ENCODE data around the gene PLEKHH2. TPM values are rescaled to one million over a fixed set of nuclear protein-coding genes. Genes with fewer than 3 reads are reported as not detected.
A peak's percentile ranks its signal among the peaks of the same experiment; 100 is the strongest.

PLEKHH2 gene
- total and polyA plus RNA-seq, 12 donors = 1.9 to 18.3 (median 5.9) TPM

DNA sequence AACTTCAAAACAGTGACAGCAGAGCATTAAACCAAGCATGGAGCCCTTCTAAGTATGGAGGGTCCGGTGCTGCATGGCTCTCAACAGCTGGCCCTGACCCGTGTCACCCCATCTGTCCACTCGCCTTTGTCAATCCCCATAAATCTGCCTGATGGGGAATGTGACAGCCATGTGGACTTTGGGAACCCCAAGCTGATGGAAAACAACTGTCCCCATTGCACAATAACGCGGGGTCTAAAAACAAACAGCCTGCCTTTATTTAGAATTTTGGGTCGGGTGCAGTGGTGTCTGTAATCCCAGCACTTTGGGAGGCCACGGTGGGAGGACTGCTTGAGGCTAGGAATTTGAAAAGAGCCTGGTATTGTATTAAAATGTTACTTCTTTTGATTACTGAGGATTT lies 24.1 kb upstream of the PLEKHH2 start:
- Histone ChIP-seq H3K4me1 (replicated peaks in 1 of 2) (no peaks in the 10 kb centered on the region), H3K27me3 (peaks cover 2% of the 10 kb centered on the region), H3K4me3 (no peak overlapping the region), H3K36me3 (replicated peaks in 1 of 2) (no peaks in the 10 kb centered on the region), H3K27ac (no peak overlapping the region), H3K9me3 (replicated peaks in 1 of 3) (no peaks in the 10 kb centered on the region)
- TF ChIP-seq, protein P1, sequence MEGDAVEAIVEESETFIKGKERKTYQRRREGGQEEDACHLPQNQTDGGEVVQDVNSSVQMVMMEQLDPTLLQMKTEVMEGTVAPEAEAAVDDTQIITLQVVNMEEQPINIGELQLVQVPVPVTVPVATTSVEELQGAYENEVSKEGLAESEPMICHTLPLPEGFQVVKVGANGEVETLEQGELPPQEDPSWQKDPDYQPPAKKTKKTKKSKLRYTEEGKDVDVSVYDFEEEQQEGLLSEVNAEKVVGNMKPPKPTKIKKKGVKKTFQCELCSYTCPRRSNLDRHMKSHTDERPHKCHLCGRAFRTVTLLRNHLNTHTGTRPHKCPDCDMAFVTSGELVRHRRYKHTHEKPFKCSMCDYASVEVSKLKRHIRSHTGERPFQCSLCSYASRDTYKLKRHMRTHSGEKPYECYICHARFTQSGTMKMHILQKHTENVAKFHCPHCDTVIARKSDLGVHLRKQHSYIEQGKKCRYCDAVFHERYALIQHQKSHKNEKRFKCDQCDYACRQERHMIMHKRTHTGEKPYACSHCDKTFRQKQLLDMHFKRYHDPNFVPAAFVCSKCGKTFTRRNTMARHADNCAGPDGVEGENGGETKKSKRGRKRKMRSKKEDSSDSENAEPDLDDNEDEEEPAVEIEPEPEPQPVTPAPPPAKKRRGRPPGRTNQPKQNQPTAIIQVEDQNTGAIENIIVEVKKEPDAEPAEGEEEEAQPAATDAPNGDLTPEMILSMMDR (IDR thresholded peaks at IDR 0.05) = no peak
- no peak for TF ChIP-seq POLR2A (IDR thresholded peaks at IDR 0.05)
- peak in 1 of 7 donors; percentile 64 for DNase-seq
- 58 to 66% (median 62%) methylated on average over 5 to 7 of the region's 7 CpGs for WGBS, 4 donors
- intact Hi-C loops (cut with DNase I) = no loop called here

- intact Hi-C loops (cut with DNase I) = no loop called here
- no peak overlapping the region for H3K27ac ChIP-seq
- H3K27me3 ChIP-seq = peaks cover 3% of the 10 kb centered on the region
- H3K9me3 ChIP-seq (replicated peaks in 1 of 3) = no peaks in the 10 kb centered on the region
- WGBS, 4 donors = 75 to 80% (median 77%) methylated on average over 5 of the region's 5 CpGs
- no peak for DNase-seq
- TF ChIP-seq POLR2A (IDR thresholded peaks at IDR 0.05) = no peak
- TF ChIP-seq, protein P1 (IDR thresholded peaks at IDR 0.05) = no peak
- H3K36me3 ChIP-seq (replicated peaks in 1 of 2) = no peaks in the 10 kb centered on the region
- no peak overlapping the region for H3K4me3 ChIP-seq
- no peaks in the 10 kb centered on the region for H3K4me1 ChIP-seq (replicated peaks in 1 of 2)
Observed at GRCh38 chr2:43616967-43617680, 19.9 kb upstream of the PLEKHH2 start.

GRCh38 chr2:43619511-43619910 lies 17.5 kb upstream of the PLEKHH2 start:
- WGBS, 4 donors = 90 to 95% (median 92%) methylated on average over 10 of the region's 10 CpGs
- no peak overlapping the region for H3K27ac ChIP-seq
- no peak for DNase-seq
- TF ChIP-seq, protein P1 (IDR thresholded peaks at IDR 0.05) = no peak
- TF ChIP-seq POLR2A (IDR thresholded peaks at IDR 0.05) = no peak
- no peaks in the 10 kb centered on the region for H3K9me3 ChIP-seq (replicated peaks in 1 of 3)
- no peak overlapping the region for H3K4me3 ChIP-seq
- peaks cover 3% of the 10 kb centered on the region for H3K27me3 ChIP-seq
- H3K36me3 ChIP-seq (replicated peaks in 1 of 2) = no peaks in the 10 kb centered on the region
- H3K4me1 ChIP-seq (replicated peaks in 1 of 2) = no peaks in the 10 kb centered on the region
- intact Hi-C loops (cut with DNase I) = no loop called here

GRCh38 chr2:43622931-43623451 lies 14.1 kb upstream of the PLEKHH2 start:
- peak in 1 of 7 donors; percentile 26 for DNase-seq
- Histone ChIP-seq H3K27me3 (peaks cover under 1% of the 10 kb centered on the region), H3K27ac (no peak overlapping the region), H3K4me1 (replicated peaks in 1 of 2) (no peaks in the 10 kb centered on the region), H3K36me3 (replicated peaks in 1 of 2) (no peaks in the 10 kb centered on the region), H3K4me3 (no peak overlapping the region), H3K9me3 (replicated peaks in 1 of 3) (no peaks in the 10 kb centered on the region)
- TF ChIP-seq, protein P1 (IDR thresholded peaks at IDR 0.05) = no peak
- no peak for TF ChIP-seq POLR2A (IDR thresholded peaks at IDR 0.05)
- intact Hi-C loops (cut with DNase I) = no loop called here
- 58 to 61% (median 60%) methylated on average over 6 of the region's 6 CpGs for WGBS, 4 donors

Data from adrenal gland (tissue), 12 donors.